ENCODE results near the gene SMIM35.

The SMIM35 gene

DNA sequence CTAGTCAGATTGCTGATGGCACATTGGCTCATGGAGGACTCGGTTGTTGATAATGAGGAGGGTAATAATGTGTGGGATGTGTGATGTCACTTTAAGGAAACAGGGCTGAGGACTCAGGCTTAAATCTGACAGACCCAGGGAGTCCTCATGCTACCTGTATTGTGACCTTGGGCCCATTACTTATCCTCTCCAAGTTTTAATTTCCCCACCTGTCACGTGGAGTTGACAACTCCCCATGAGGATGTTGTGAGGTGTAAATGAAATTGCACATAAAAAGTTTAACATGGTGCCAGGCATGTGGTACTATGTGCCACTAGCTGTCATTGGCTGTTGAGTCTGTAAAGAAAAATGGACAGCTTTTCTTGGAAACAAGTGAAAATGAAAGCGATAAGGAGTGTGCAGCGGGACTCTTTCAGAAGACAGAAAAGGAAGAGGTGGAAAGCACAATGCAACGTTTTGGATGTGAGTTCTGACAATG lies 85.2 kb downstream of the SMIM35 start:
- in situ Hi-C loops (cut with MboI; ENCODE audit: low sequenced_read_pairs, unreplicated experiment) = no loop called here
- TF ChIP-seq, protein P1, sequence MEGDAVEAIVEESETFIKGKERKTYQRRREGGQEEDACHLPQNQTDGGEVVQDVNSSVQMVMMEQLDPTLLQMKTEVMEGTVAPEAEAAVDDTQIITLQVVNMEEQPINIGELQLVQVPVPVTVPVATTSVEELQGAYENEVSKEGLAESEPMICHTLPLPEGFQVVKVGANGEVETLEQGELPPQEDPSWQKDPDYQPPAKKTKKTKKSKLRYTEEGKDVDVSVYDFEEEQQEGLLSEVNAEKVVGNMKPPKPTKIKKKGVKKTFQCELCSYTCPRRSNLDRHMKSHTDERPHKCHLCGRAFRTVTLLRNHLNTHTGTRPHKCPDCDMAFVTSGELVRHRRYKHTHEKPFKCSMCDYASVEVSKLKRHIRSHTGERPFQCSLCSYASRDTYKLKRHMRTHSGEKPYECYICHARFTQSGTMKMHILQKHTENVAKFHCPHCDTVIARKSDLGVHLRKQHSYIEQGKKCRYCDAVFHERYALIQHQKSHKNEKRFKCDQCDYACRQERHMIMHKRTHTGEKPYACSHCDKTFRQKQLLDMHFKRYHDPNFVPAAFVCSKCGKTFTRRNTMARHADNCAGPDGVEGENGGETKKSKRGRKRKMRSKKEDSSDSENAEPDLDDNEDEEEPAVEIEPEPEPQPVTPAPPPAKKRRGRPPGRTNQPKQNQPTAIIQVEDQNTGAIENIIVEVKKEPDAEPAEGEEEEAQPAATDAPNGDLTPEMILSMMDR (IDR thresholded peaks at IDR 0.05; ENCODE audit: borderline replicate concordance, control extremely low read depth, extremely low read depth, insufficient read depth, missing control alignments) = no peak
- DNase-seq (ENCODE audit: low spot score) = no peak

DNA sequence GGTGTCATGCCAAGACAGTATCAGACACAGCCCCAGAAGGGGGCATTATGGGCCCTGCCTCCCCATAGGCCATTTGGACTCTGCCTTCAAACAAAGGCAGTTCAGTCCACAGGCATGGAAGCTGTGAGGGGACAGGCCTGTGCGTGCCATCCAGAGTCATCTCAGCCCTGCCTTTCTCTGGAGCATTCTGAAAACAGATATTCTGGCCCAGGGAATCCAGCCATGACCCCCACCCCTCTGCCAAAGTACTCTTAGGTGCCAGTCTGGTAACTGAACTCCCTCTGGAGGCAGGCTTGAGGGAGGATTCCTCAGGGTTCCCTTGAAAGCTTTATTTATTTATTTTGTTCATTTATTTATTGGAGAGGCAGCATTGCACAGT lies 85.9 kb downstream of the SMIM35 start:
- DNase-seq (ENCODE audit: low spot score) = no peak
- TF ChIP-seq, protein P1 (IDR thresholded peaks at IDR 0.05; ENCODE audit: borderline replicate concordance, control extremely low read depth, extremely low read depth, insufficient read depth, missing control alignments) = no peak
- in situ Hi-C loops (cut with MboI; ENCODE audit: low sequenced_read_pairs, unreplicated experiment) = no loop called here

DNA sequence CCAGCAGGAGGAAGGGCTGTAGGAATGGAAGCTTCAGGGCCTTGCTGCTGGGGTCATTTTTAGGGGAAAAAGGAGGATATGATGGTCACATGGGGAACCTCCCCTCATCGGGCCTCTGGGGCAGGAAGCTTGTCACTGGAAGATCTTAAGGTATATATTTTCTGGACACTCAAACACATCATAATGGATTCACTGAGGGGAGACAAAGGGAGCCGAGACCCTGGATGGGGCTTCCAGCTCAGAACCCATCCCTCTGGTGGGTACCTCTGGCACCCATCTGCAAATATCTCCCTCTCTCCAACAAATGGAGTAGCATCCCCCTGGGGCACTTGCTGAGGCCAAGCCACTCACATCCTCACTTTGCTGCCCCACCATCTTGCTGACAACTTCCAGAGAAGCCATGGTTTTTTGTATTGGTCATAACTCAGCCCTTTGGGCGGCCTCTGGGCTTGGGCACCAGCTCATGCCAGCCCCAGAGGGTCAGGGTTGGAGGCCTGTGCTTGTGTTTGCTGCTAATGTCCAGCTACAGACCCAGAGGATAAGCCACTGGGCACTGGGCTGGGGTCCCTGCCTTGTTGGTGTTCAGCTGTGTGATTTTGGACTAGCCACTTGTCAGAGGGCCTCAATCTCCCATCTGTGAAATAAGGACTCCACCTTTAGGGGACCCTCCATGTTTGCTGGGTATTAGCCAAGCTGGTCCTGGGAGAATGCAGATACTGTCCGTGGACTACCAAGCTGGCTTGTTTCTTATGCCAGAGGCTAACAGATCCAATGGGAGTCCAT lies 86.5 kb downstream of the SMIM35 start:
- in situ Hi-C loops (cut with MboI; ENCODE audit: low sequenced_read_pairs, unreplicated experiment) = no loop called here

DNA sequence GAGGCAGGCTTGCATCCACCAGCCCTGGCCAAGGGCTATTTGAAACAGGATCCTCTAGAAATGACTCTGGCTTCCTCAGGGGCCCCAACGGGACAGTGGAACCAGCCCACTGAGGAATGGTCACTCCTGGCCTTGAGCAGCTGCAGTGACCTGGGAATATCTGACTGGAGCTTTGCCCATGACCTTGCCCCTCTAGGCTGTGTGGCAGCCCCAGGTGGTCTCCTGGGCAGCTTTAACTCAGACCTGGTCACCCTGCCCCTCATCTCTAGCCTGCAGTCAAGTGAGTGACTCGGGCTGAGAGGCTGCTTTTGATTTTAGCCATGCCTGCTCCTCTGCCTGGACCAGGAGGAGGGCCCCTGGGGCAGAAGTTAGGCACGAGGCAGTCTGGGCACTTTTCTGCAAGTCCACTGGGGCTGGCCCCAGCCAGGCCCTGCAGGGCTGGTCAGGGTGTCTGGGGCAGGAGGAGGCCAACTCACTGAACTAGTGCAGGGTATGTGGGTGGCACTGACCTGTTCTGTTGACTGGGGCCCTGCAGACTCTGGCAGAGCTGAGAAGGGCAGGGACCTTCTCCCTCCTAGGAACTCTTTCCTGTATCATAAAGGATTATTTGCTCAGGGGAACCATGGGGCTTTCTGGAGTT lies 87.3 kb downstream of the SMIM35 start:
- in situ Hi-C loops (cut with MboI; ENCODE audit: low sequenced_read_pairs, unreplicated experiment) = no loop called here
- no peak for DNase-seq (ENCODE audit: low spot score)
- TF ChIP-seq, protein P1 (IDR thresholded peaks at IDR 0.05; ENCODE audit: borderline replicate concordance, control extremely low read depth, extremely low read depth, insufficient read depth, missing control alignments) = no peak

More for the DNA sequence above, 86.5 kb downstream of the SMIM35 start:
- DNase-seq (ENCODE audit: low spot score) = no peak
- TF ChIP-seq, protein P1 (IDR thresholded peaks at IDR 0.05; ENCODE audit: borderline replicate concordance, control extremely low read depth, extremely low read depth, insufficient read depth, missing control alignments) = no peak

DNA sequence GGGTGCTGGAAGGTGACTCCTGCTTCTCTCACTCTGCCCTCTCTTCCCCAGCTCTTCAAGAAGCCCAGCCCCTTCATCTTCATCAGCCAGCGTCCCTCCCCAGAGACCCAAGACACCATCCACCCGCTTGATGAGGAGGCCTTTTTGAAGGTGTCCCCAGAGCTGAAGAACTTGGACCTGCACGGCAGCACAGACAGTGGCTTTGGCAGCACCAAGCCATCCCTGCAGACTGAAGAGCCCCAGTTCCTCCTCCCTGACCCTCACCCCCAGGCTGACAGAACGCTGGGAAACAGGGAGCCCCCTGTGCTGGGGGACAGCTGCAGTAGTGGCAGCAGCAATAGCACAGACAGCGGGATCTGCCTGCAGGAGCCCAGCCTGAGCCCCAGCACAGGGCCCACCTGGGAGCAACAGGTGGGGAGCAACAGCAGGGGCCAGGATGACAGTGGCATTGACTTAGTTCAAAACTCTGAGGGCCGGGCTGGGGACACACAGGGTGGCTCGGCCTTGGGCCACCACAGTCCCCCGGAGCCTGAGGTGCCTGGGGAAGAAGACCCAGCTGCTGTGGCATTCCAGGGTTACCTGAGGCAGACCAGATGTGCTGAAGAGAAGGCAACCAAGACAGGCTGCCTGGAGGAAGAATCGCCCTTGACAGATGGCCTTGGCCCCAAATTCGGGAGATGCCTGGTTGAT lies 88.0 kb downstream of the SMIM35 start:
- in situ Hi-C loops (cut with MboI; ENCODE audit: low sequenced_read_pairs, unreplicated experiment) = no loop called here
- no peak for DNase-seq (ENCODE audit: low spot score)
- TF ChIP-seq, protein P1 (IDR thresholded peaks at IDR 0.05; ENCODE audit: borderline replicate concordance, control extremely low read depth, extremely low read depth, insufficient read depth, missing control alignments) = no peak

DNA sequence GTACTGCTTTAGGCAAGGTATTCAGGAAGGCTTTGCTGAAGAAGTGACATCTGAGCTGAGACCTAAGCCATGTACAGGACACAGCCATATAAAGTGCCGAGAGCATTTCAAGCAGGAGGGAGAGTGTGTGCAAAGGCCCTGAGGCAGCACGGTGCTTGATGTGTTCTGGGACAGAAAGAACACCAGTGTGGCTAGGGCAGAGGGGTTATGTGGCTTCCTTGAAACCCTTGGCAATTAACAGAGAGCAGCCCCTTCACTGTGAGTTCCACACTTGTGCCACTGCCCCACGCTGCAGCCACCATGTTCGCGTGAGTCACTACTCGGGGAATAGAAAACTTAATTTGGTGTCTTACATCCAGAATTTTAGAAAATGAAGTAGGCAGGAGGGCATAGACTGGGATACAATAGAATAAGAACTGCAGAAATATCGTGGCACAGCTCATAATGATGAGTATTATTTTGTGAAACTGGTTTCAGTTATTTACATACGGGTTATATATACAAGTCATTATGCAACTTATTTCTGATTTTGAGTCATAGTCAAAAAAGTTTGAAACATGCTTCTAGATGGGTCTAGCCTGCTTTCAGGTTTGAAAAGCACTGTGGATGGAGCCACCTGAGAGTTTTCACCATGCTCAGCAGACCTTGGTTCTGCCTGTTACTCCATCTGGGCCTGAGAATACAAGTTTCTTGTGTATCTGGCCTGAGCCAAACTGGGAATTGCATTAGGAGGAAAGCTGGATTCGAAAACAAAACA lies 88.8 kb downstream of the SMIM35 start:
- TF ChIP-seq, protein P1 (IDR thresholded peaks at IDR 0.05; ENCODE audit: borderline replicate concordance, control extremely low read depth, extremely low read depth, insufficient read depth, missing control alignments) = no peak
- in situ Hi-C loops (cut with MboI; ENCODE audit: low sequenced_read_pairs, unreplicated experiment) = no loop called here
- DNase-seq (ENCODE audit: low spot score) = peak; percentile 70
